Ovary (tissue), 9 donors: ENCODE data around the gene NLRP10. TPM values are rescaled to one million over a fixed set of nuclear protein-coding genes. Genes with fewer than 3 reads are reported as not detected.

Source experiments
- DNase-seq, 5 donors: peaks; one replicate each; pipeline ENCODE4 v3.0.0-alpha.2; 2019 to 2020
- H3K27ac ChIP-seq, 2 donors: fragments of 200-600 bp; one replicate each; pipeline versions ENCODE4 v1.5.1 to v1.8.0; 2019 to 2022
- H3K27me3 ChIP-seq: fragments of 200-600 bp; one replicate; pipeline ENCODE4 v1.8.0; 2022
- H3K36me3 ChIP-seq: fragments of 200-600 bp; sonication (generic); one replicate; pipeline ENCODE4 v1.5.1; 2019
- H3K4me1 ChIP-seq: one replicate; pipeline ENCODE4 v1.8.1; 2013; ENCODE audit warnings: mild to moderate bottlenecking, moderate library complexity; ENCODE audit not compliant: insufficient read depth
- H3K4me3 ChIP-seq: fragments of 200-600 bp; sonication (generic); one replicate; pipeline ENCODE4 v1.5.1; 2017
- H3K9me3 ChIP-seq, 2 donors: fragments of 200-600 bp in 1 of 2; sonication (generic) in 1 of 2; one replicate each; pipeline versions ENCODE4 v1.5.1 to v1.8.1; 2013 to 2019; ENCODE audit warnings: mild to moderate bottlenecking in 1 of 2, moderate library complexity in 1 of 2
- CTCF ChIP-seq, 3 donors: fragments of 450-650 bp in 2 of 3; fragments of 200-600 bp in 1 of 3; IDR thresholded peaks; one replicate each; pipeline versions ENCODE4 v1.5.1 to v1.8.0; 2016 to 2022; ENCODE audit warnings: antibody characterized with exemption in 3 of 3, mild to moderate bottlenecking in 1 of 3
- EP300 ChIP-seq: sonication (generic); formaldehyde crosslinking; IDR thresholded peaks from one replicate; pipeline ENCODE4 v1.6.1; 2017; ENCODE audit warnings: antibody characterized with exemption
- POLR2A ChIP-seq: fragments of 450-650 bp; IDR thresholded peaks from one replicate; pipeline ENCODE4 v1.6.1; 2017; ENCODE audit warnings: antibody characterized with exemption, mild to moderate bottlenecking, moderate library complexity
- WGBS, 3 donors: extraction: QIAGEN DNeasy Blood & Tissue Kit in 1 of 3; methylation state at CpG; one replicate each; pipeline versions ENCODE4 v1.1.5 to v1.1.7; 2013 to 2017; 5-methylcytosine and 5-hydroxymethylcytosine counted together
- intact Hi-C, 4 donors: fragments of 100-400 bp; cut with DNase I; formaldehyde crosslinking; loops; one replicate each; pipeline versions ENCODE4 v1.11.0 to v1.15.1; 2022 to 2023
- polyA plus RNA-seq, 2 donors: library from polyadenylated mRNA; stranded (reverse); fragments of 200-250 nt in 1 of 2; fragments of 350-450 nt in 1 of 2; fragmentation: Illumina TruSeq in 1 of 2; extraction: RNeasy Lipid Tissue Mini Kit (QIAGEN cat#74804) in 1 of 2; gene quantifications; one replicate each; pipeline ENCODE4 v1.2.3, GENCODE V29; 2013 to 2014
- total RNA-seq, 7 donors: library from RNA; depleted of rRNA in 2 of 7; stranded (reverse); fragments of >200 nt in 2 of 7; fragmentation: NEBNext Ultra II Directional in 3 of 7; extraction: Animal tissue kit (Norgen Biotek cat#: 25700) in 3 of 7; gene quantifications; one replicate each; pipeline versions ENCODE4 v1.1.0 to v1.2.4, GENCODE V29; 2016 to 2023
- donor health status: DM: no; HTN: no; CAD: no; lungs with moderate emphysema.
- donor health status: DM: no; HTN: no; CAD: no.
- donor health status: Bipolar disorder and iron deficiency.
- donor health status: DM: yes; HTN: yes; CAD: no.
- donor health status: DM: no; HTN: no; CAD: no.
- donor health status: DM: yes; HTN: yes; CAD: no.

NLRP10 gene
- total and polyA plus RNA-seq, 9 donors, result not detected

GRCh38 chr11:8003187-8003586 lies 37.9 kb upstream of the NLRP10 start:
- TF ChIP-seq EP300 (no peak), POLR2A (no peak), CTCF (IDR thresholded peaks at IDR 0.05) (no peak)
- H3K9me3 ChIP-seq, result no peaks in the 10 kb centered on the region
- WGBS, 3 donors, result 70 to 79% (median 78%) methylated on average over 7 of the region's 7 CpGs
- H3K4me1 ChIP-seq, result no peaks in the 10 kb centered on the region
- no peaks in the 10 kb centered on the region for H3K36me3 ChIP-seq
- H3K27ac ChIP-seq, result no peak overlapping the region
- H3K27me3 ChIP-seq, result no peaks in the 10 kb centered on the region
- no peak for DNase-seq
- intact Hi-C loops, result loop anchor here in 1 of 4 donors (10.0 kb wide), 1 partner anchor 92 kb away; no protein-coding TSS in a partner anchor
- no peak overlapping the region for H3K4me3 ChIP-seq

- WGBS, 3 donors, result 40 to 57% (median 42%) methylated on average over 1 of the region's 1 CpG
- Histone ChIP-seq H3K4me3 (no peak overlapping the region), H3K9me3 (no peaks in the 10 kb centered on the region), H3K36me3 (no peaks in the 10 kb centered on the region), H3K4me1 (no peaks in the 10 kb centered on the region), H3K27me3 (no peaks in the 10 kb centered on the region), H3K27ac (no peak overlapping the region)
- intact Hi-C loops, result loop anchor here in 1 of 4 donors (10.0 kb wide), 1 partner anchor 92 kb away; no protein-coding TSS in a partner anchor
- DNase-seq, result no peak
- TF ChIP-seq EP300 (no peak), POLR2A (no peak), CTCF (IDR thresholded peaks at IDR 0.05) (no peak)
Measured at GRCh38 chr11:8002676-8003075, 37.4 kb upstream of the NLRP10 start.

- no peaks in the 10 kb centered on the region for H3K9me3 ChIP-seq
- no peak overlapping the region for H3K4me3 ChIP-seq
- no peak for TF ChIP-seq CTCF (IDR thresholded peaks at IDR 0.05)
- no peak for TF ChIP-seq EP300
- 63 to 82% (median 72%) methylated on average over 5 of the region's 5 CpGs for WGBS, 3 donors
- no peaks in the 10 kb centered on the region for H3K4me1 ChIP-seq
- H3K27ac ChIP-seq, result no peak overlapping the region
- DNase-seq, result no peak
- intact Hi-C loops, result loop anchor here in 1 of 4 donors (10.0 kb wide), 1 partner anchor 94 kb away; no protein-coding TSS in a partner anchor
- no peaks in the 10 kb centered on the region for H3K36me3 ChIP-seq
- H3K27me3 ChIP-seq, result no peaks in the 10 kb centered on the region
Measured at GRCh38 chr11:8000390-8000789, 35.1 kb upstream of the NLRP10 start.

GRCh38 chr11:7999795-8000194 lies 34.5 kb upstream of the NLRP10 start:
- WGBS, 3 donors, result 89 to 92% (median 90%) methylated on average over 10 of the region's 10 CpGs
- Histone ChIP-seq H3K4me3 (no peak overlapping the region), H3K27me3 (no peaks in the 10 kb centered on the region), H3K9me3 (no peaks in the 10 kb centered on the region), H3K27ac (no peak overlapping the region), H3K36me3 (no peaks in the 10 kb centered on the region), H3K4me1 (no peaks in the 10 kb centered on the region)
- DNase-seq, result no peak
- TF ChIP-seq CTCF (IDR thresholded peaks at IDR 0.05), result no peak
- no peak for TF ChIP-seq EP300
- TF ChIP-seq POLR2A, result no peak
- intact Hi-C loops, result loop anchor here in 1 of 4 donors (10.0 kb wide), 1 partner anchor 95 kb away; no protein-coding TSS in a partner anchor
